Caco-2 (cell line): ENCODE measurements around the gene CD59. TPM values are rescaled to one million over a fixed set of nuclear protein-coding genes. Genes with fewer than 3 reads are reported as not detected.

Source experiments
- BruUV-seq: library from RNA; stranded (reverse); fragments of 400-500 nt; replicated peaks from 2 replicates; lab custom pipeline; 2021; lab: Mats Ljungman, UMichigan
- CTCF ChIA-PET: fragments of 300-600 bp; sonication (Branson Sonifier 250); formaldehyde crosslinking; loops from one replicate; lab custom pipeline; 2022; ENCODE audit warnings: antibody characterized with exemption; lab: Charles Lee
- POLR2A ChIA-PET: fragments of 300-600 bp; sonication (Branson Sonifier 250); formaldehyde crosslinking; loops from one replicate; lab custom pipeline; 2022; ENCODE audit warnings: antibody characterized with exemption; lab: Charles Lee
- DNase-seq, 2 experiments: peaks; one replicate each; pipeline versions ENCODE4 v3.0.0 to v3.0.0-alpha.2; 2020 to 2022
- H3K27me3 ChIP-seq: replicated peaks from 2 replicates; pipeline ENCODE4 v1.6.0; 2011; ENCODE audit warnings: low read length; ENCODE audit not compliant: control insufficient read depth, insufficient read depth
- H3K36me3 ChIP-seq: 2 replicates; pipeline ENCODE4 v1.5.1; 2011; ENCODE audit warnings: low read length; ENCODE audit not compliant: control insufficient read depth, insufficient read depth
- H3K4me1 ChIP-seq: fragments of 250-450 bp; sonication (Bioruptor Pico); 2 replicates; pipeline ENCODE4 v1.5.1; 2020; ENCODE audit warnings: mild to moderate bottlenecking
- H3K4me3 ChIP-seq: 2 replicates; pipeline ENCODE4 v1.5.1; 2011; ENCODE audit warnings: low read depth, mild to moderate bottlenecking, control low read depth, low read length
- H3K9me3 ChIP-seq: fragments of 250-450 bp; sonication (Bioruptor Pico); 2 replicates; pipeline ENCODE4 v1.5.1; 2020; ENCODE audit warnings: mild to moderate bottlenecking, moderate library complexity
- H3K27ac Mint-ChIP-seq: one replicate; pipeline ENCODE4 v1.8.0; 2022; ENCODE audit warnings: mixed read lengths; ENCODE audit not compliant: unreplicated experiment
- H3K27me3 Mint-ChIP-seq: one replicate; pipeline ENCODE4 v1.8.0; 2022; ENCODE audit warnings: mixed read lengths; ENCODE audit not compliant: insufficient read depth, unreplicated experiment
- H3K36me3 Mint-ChIP-seq: one replicate; pipeline ENCODE4 v1.8.0; 2022; ENCODE audit warnings: mild to moderate bottlenecking, mixed read lengths; ENCODE audit not compliant: insufficient read depth, unreplicated experiment
- H3K4me1 Mint-ChIP-seq: one replicate; pipeline ENCODE4 v1.8.0; 2022; ENCODE audit warnings: low read depth, mixed read lengths; ENCODE audit not compliant: unreplicated experiment
- H3K4me3 Mint-ChIP-seq: one replicate; pipeline ENCODE4 v1.8.0; 2022; ENCODE audit warnings: mild to moderate bottlenecking, moderate library complexity, mixed read lengths; ENCODE audit not compliant: unreplicated experiment
- H3K9me3 Mint-ChIP-seq: one replicate; pipeline ENCODE4 v1.8.0; 2022; ENCODE audit warnings: mixed read lengths; ENCODE audit not compliant: unreplicated experiment
- intact Hi-C: fragments of 100-400 bp; cut with micrococcal nuclease; formaldehyde crosslinking; loops from one replicate; pipeline ENCODE4 v1.10.0; 2022; ENCODE audit not compliant: unreplicated experiment
- total RNA-seq: library from RNA; stranded (reverse); gene quantifications from 2 replicates; pipeline ENCODE4 v1.2.3, GENCODE V29; 2022
- TF ChIP-seq, protein P1 (sequence below), 2 experiments: fragments of 200-600 bp in 1 of 2; IDR thresholded peaks; 1 replicate in 1 of 2; 2 replicates in 1 of 2; pipeline versions ENCODE4 v1.5.1 to v1.8.0; 2011 to 2022; ENCODE audit warnings: antibody characterized with exemption in 1 of 2, control low read depth in 1 of 2, inconsistent platforms in 1 of 2, low read depth in 1 of 2, low read length in 1 of 2, mild to moderate bottlenecking in 1 of 2, moderate library complexity in 1 of 2; ENCODE audit not compliant: insufficient read depth in 1 of 2, severe bottlenecking in 1 of 2, unreplicated experiment in 1 of 2

CD59 gene
- total RNA-seq, 1 experiment from 2014 or later: 149 TPM

DNA sequence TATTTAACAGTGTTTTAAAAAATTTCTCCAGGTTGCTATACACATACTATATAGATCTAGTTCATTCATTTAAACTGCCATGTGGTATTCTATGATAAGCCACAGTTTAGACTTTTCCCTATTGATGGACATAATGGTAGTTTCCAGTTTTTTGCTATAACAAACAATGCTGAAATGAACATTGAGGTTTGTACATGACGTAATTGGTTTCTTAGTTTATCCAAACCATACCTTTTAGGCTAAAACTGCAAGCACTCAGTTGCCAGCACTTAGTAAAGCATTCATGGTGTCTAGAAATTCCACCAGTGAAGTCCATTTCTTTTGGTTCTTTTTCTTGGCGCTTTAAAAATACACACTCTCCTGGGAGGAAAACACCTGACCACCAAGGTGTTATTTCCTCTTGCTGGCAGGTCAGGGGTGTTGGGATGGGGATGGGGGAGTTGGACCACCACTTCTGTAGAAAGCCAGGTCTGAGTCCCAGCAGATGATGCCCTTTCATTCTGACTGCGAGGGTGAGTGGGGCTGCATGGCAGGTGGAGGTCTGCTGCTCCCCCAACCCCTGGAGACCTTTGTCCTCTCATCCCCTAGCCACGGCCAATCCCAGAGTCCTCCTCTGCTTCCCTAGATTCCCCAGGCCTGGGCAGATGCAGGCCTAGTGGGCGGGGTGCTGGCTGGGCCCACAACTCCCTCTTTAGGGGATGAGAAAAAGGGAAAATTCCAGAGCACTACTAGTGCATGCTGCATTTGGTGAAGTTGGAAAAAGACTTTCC is 76.7 kb downstream of the CD59 start:
- Mint-ChIP-seq H3K27ac (no peak overlapping the region), H3K36me3 (no peaks in the 10 kb centered on the region), H3K4me1 (no peaks in the 10 kb centered on the region), H3K9me3 (no peaks in the 10 kb centered on the region), H3K27me3 (peaks cover 8% of the 10 kb centered on the region), H3K4me3 (no peak overlapping the region)
- Histone ChIP-seq H3K36me3 (no peaks in the 10 kb centered on the region), H3K4me1 (no peaks in the 10 kb centered on the region), H3K9me3 (no peaks in the 10 kb centered on the region), H3K4me3 (no peak overlapping the region), H3K27me3 (no peaks in the 10 kb centered on the region; the same call in 1 of the 2 replicates)
- DNase-seq: no peak
- ChIA-PET CTCF (no interaction called here), POLR2A (no interaction called here)
- intact Hi-C loops: no loop called here
- TF ChIP-seq, protein P1, sequence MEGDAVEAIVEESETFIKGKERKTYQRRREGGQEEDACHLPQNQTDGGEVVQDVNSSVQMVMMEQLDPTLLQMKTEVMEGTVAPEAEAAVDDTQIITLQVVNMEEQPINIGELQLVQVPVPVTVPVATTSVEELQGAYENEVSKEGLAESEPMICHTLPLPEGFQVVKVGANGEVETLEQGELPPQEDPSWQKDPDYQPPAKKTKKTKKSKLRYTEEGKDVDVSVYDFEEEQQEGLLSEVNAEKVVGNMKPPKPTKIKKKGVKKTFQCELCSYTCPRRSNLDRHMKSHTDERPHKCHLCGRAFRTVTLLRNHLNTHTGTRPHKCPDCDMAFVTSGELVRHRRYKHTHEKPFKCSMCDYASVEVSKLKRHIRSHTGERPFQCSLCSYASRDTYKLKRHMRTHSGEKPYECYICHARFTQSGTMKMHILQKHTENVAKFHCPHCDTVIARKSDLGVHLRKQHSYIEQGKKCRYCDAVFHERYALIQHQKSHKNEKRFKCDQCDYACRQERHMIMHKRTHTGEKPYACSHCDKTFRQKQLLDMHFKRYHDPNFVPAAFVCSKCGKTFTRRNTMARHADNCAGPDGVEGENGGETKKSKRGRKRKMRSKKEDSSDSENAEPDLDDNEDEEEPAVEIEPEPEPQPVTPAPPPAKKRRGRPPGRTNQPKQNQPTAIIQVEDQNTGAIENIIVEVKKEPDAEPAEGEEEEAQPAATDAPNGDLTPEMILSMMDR (IDR thresholded peaks at IDR 0.05; ENCODE audit: insufficient read depth in 1 of 2, low read depth in 1 of 2, low read length in 1 of 2, severe bottlenecking in 1 of 2, unreplicated experiment in 1 of 2): no peak
- BruUV-seq: no TSS peak

DNA sequence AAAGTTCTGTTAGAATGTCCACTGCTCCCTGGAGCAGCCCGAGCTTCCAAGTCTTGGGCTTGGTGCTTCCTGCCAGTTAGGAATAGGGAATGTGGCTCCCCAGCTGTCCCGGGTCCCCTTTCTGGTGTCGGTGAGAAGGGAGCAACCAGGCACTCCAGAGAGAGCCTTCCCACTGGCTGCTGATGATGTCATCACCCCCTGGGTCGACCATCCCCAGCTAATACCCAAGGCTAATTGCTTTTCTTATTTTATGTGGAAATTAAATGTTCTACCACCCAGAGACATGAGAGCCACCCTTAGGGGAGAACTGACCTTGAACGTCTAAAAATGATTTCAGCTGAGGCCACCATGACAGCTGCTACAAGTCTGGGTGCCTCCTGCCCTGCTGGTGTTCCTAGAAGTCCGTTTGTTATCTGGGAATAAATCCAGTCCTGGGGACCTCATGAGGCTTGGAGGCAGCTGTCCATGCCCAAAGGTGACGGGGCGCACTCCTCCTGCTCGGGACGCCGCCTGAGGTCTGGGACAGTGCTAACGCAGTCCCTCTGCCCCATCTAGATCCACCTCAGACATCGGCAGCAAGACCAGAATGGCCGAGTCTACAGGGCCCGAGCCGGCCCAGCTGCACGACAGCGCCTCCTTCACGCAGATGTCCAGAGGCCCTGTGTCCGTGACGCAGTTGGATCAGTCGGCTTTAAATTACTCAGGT is 77.9 kb downstream of the CD59 start:
- Mint-ChIP-seq H3K27me3 (peaks cover 8% of the 10 kb centered on the region), H3K4me3 (no peak overlapping the region), H3K9me3 (no peaks in the 10 kb centered on the region), H3K4me1 (no peaks in the 10 kb centered on the region), H3K27ac (no peak overlapping the region), H3K36me3 (no peaks in the 10 kb centered on the region)
- intact Hi-C loops: no loop called here
- CTCF ChIA-PET: no interaction called here
- TF ChIP-seq, protein P1 (IDR thresholded peaks at IDR 0.05; ENCODE audit: insufficient read depth in 1 of 2, low read depth in 1 of 2, low read length in 1 of 2, severe bottlenecking in 1 of 2, unreplicated experiment in 1 of 2): no peak
- DNase-seq: no peak
- POLR2A ChIA-PET: no interaction called here
- Histone ChIP-seq H3K27me3 (no peaks in the 10 kb centered on the region; the same call in 1 of the 2 replicates), H3K4me3 (no peak overlapping the region), H3K9me3 (no peaks in the 10 kb centered on the region), H3K36me3 (no peaks in the 10 kb centered on the region), H3K4me1 (no peaks in the 10 kb centered on the region)
- no TSS peak for BruUV-seq

DNA sequence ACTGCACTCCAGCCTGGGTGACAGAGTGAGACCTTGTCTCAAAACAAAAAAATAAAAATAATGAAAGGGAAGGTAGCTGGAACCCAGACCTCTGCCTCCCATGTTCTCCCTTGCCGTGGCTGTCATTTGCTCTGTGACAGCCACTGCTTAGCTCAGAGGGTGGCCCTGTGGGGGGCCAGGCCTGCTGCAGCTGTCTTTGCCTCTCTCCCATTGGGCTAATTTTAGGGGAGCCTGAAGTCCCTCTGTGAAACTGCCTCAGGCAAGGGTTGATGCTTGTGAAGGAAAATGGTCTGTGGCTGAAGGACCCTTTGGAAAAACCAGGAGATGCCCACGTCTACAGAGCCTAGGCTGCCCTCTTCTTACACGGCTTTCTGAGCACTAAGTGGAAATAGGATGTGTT is 78.5 kb downstream of the CD59 start:
- no TSS peak for BruUV-seq

More for the DNA sequence above, 78.5 kb downstream of the CD59 start:
- Mint-ChIP-seq H3K4me1 (no peaks in the 10 kb centered on the region), H3K27ac (no peak overlapping the region), H3K9me3 (no peaks in the 10 kb centered on the region), H3K4me3 (no peak overlapping the region), H3K27me3 (peaks cover 8% of the 10 kb centered on the region), H3K36me3 (no peaks in the 10 kb centered on the region)
- Histone ChIP-seq H3K9me3 (no peaks in the 10 kb centered on the region), H3K4me1 (no peaks in the 10 kb centered on the region), H3K27me3 (no peaks in the 10 kb centered on the region), H3K4me3 (no peak overlapping the region), H3K36me3 (no peaks in the 10 kb centered on the region)
- no peak for DNase-seq
- TF ChIP-seq, protein P1 (IDR thresholded peaks at IDR 0.05; ENCODE audit: insufficient read depth in 1 of 2, low read depth in 1 of 2, low read length in 1 of 2, severe bottlenecking in 1 of 2, unreplicated experiment in 1 of 2): no peak
- ChIA-PET POLR2A (no interaction called here), CTCF (no interaction called here)
- intact Hi-C loops: no loop called here
